PC-3 (cell line): ENCODE results near the gene MACROD2. TPM values are rescaled to one million over a fixed set of nuclear protein-coding genes. Genes with fewer than 3 reads are reported as not detected.

Source experiments
- ATAC-seq: fragments of 200-7000 bp; cut with Tn5 transposase; 2 replicates; pipeline ENCODE4 v1.9.1; 2020; ENCODE audit warnings: mild to moderate bottlenecking, moderate library complexity
- BruUV-seq: library from RNA; stranded (reverse); fragments of 400-500 nt; replicated peaks from 2 replicates; lab custom pipeline; 2021; lab: Mats Ljungman, UMichigan
- CTCF ChIA-PET: fragments of 300-600 bp; sonication (Branson Sonifier 250); formaldehyde crosslinking; loops from one replicate; lab custom pipeline; 2022; ENCODE audit warnings: antibody characterized with exemption; lab: Charles Lee
- POLR2A ChIA-PET: fragments of 300-600 bp; sonication (Branson Sonifier 250); formaldehyde crosslinking; loops from one replicate; lab custom pipeline; 2022; ENCODE audit warnings: antibody characterized with exemption; ENCODE audit not compliant: unreplicated experiment; lab: Charles Lee
- DNase-seq: peaks from one replicate; pipeline ENCODE4 v3.0.0-alpha.2; 2015
- H2AFZ ChIP-seq: fragments of 300-600 bp; sonication (generic); 2 replicates; pipeline ENCODE4 v1.6.0; 2016; ENCODE audit warnings: antibody characterized with exemption, low read length
- H3F3A ChIP-seq: fragments of 300-600 bp; sonication (generic); one replicate; pipeline ENCODE4 v1.6.0; 2017; ENCODE audit warnings: antibody characterized with exemption, low read length, control low read depth, mild to moderate bottlenecking; ENCODE audit not compliant: unreplicated experiment
- H3K27ac ChIP-seq: fragments of 300-600 bp; sonication (generic); 2 replicates; pipeline ENCODE4 v1.5.1; 2016; ENCODE audit warnings: mild to moderate bottlenecking, low read length
- H3K27me3 ChIP-seq: fragments of 300-600 bp; sonication (generic); 2 replicates; pipeline ENCODE4 v1.6.1; 2016; ENCODE audit warnings: low read length, mixed read lengths
- H3K36me3 ChIP-seq: fragments of 300-600 bp; sonication (generic); 2 replicates; pipeline ENCODE4 v1.6.1; 2016; ENCODE audit warnings: low read depth, mixed run types, low read length, mixed read lengths
- H3K4me1 ChIP-seq: fragments of 300-600 bp; sonication (generic); 2 replicates; pipeline ENCODE4 v1.5.1; 2016; ENCODE audit warnings: low read length; ENCODE audit not compliant: insufficient read depth
- H3K4me2 ChIP-seq: fragments of 300-600 bp; sonication (generic); 2 replicates; pipeline ENCODE4 v1.6.0; 2016; ENCODE audit warnings: low read length
- H3K4me3 ChIP-seq: fragments of 300-600 bp; sonication (generic); 2 replicates; pipeline ENCODE4 v1.5.1; 2016; ENCODE audit warnings: mild to moderate bottlenecking, low read length, mixed read lengths
- H3K79me2 ChIP-seq: fragments of 300-600 bp; sonication (generic); 2 replicates; pipeline ENCODE4 v1.6.1; 2017; ENCODE audit warnings: low read length, mixed read lengths
- H3K9ac ChIP-seq: fragments of 300-600 bp; sonication (generic); 2 replicates; pipeline ENCODE4 v1.6.0; 2016; ENCODE audit warnings: mild to moderate bottlenecking, low read length
- H3K9me2 ChIP-seq: fragments of 300-600 bp; sonication (generic); replicated peaks from 2 replicates; pipeline ENCODE4 v1.6.1; 2016; ENCODE audit warnings: mixed run types, low read length, mixed read lengths
- H3K9me3 ChIP-seq: fragments of 300-600 bp; sonication (generic); 2 replicates; pipeline ENCODE4 v1.6.1; 2016; ENCODE audit warnings: low read length, mixed read lengths
- H4K20me1 ChIP-seq: fragments of 300-600 bp; sonication (generic); 2 replicates; pipeline ENCODE4 v1.6.1; 2016; ENCODE audit warnings: low read length, mixed read lengths
- CTCF ChIP-seq: fragments of 300-600 bp; sonication (generic); conservative IDR thresholded peaks from 2 replicates; pipeline ENCODE4 v1.5.1; 2017; ENCODE audit warnings: antibody characterized with exemption, low read depth, mild to moderate bottlenecking, low read length
- EZH2 ChIP-seq: fragments of 300-600 bp; sonication (generic); IDR thresholded peaks from one replicate; pipeline ENCODE4 v1.6.1; 2017; ENCODE audit warnings: antibody characterized with exemption, mild to moderate bottlenecking, low read length; ENCODE audit not compliant: unreplicated experiment
- EZH2phosphoT487 ChIP-seq: fragments of 300-600 bp; sonication (generic); IDR thresholded peaks from 2 replicates; pipeline ENCODE4 v1.6.1; 2018; ENCODE audit warnings: mild to moderate bottlenecking, antibody characterized with exemption, low read length, borderline replicate concordance
- intact Hi-C: fragments of 100-400 bp; cut with micrococcal nuclease; formaldehyde crosslinking; loops from 2 replicates; pipeline ENCODE4 v1.9.0; 2023
- total RNA-seq: library from RNA; depleted of rRNA; stranded (reverse); fragments of >200 nt; gene quantifications from 2 replicates; pipeline ENCODE4 v1.2.3, GENCODE V29; 2014

Gene MACROD2
- total RNA-seq, 1 experiment from 2014 or later, result 3.1 TPM

GRCh38 chr20:16052456-16052855, 2057.1 kb downstream of the MACROD2 start:
- Histone ChIP-seq H3K27ac (no peak overlapping the region), H3K9me3 (no peaks in the 10 kb centered on the region), H3K4me1 (no peaks in the 10 kb centered on the region), H3K9me2 (0 out of 2 replicates have a peak, but pooled peaks cover 5% of the 10 kb centered on the region), H3K79me2 (no peaks in the 10 kb centered on the region), H4K20me1 (no peaks in the 10 kb centered on the region), H3K36me3 (no peaks in the 10 kb centered on the region), H3F3A (no peaks in the 10 kb centered on the region), H3K4me3 (no peak overlapping the region), H2AFZ (no peak overlapping the region), H3K4me2 (no peak overlapping the region), H3K27me3 (no peaks in the 10 kb centered on the region), H3K9ac (no peak overlapping the region)
- ATAC-seq (no peak), DNase-seq (no peak)
- ChIA-PET CTCF (no interaction called here), POLR2A (no interaction called here)
- no TSS peak for BruUV-seq
- TF ChIP-seq CTCF (no peak), EZH2phosphoT487 (no peak), EZH2 (no peak)
- intact Hi-C loops, result no loop called here

DNA sequence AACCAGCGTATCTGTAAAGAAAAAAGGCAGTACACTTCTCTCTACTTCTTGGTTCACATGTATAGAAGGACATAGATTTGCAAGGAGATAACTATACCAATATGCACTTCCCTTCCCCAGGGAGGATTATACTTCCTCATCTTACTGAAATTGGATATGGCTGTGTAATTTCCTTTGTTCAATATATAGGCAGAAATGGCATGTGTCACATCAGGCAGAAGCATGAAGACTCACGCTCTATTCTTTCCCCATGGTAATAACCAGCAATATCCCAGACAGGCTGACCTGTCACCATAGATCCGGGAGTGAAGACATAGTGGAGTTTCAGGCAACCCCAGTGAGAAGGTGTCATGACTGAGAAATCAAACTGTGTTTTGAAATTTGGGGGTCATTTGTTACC, 2059.7 kb downstream of the MACROD2 start:
- no peaks in the 10 kb centered on the region for H3K9me3 ChIP-seq
- no peak overlapping the region for H3K9ac ChIP-seq
- H3F3A ChIP-seq, result no peaks in the 10 kb centered on the region
- H3K27ac ChIP-seq, result no peak overlapping the region
- H3K4me2 ChIP-seq, result no peak overlapping the region
- DNase-seq, result no peak
- no peaks in the 10 kb centered on the region for H3K27me3 ChIP-seq
- POLR2A ChIA-PET, result no interaction called here
- H3K36me3 ChIP-seq, result no peaks in the 10 kb centered on the region
- no peak overlapping the region for H2AFZ ChIP-seq
- peaks cover 2% of the 10 kb centered on the region; the same call in 1 of the 2 replicates for H3K4me1 ChIP-seq
- intact Hi-C loops, result no loop called here
- no peak overlapping the region for H3K4me3 ChIP-seq
- 0 out of 2 replicates have a peak, but pooled peaks cover 5% of the 10 kb centered on the region for H3K9me2 ChIP-seq
- ATAC-seq, result no peak
- CTCF ChIA-PET, result no interaction called here
- BruUV-seq, result no TSS peak
- no peak for TF ChIP-seq EZH2
- TF ChIP-seq CTCF, result no peak
- TF ChIP-seq EZH2phosphoT487, result no peak
- H4K20me1 ChIP-seq, result no peaks in the 10 kb centered on the region
- no peaks in the 10 kb centered on the region for H3K79me2 ChIP-seq

DNA sequence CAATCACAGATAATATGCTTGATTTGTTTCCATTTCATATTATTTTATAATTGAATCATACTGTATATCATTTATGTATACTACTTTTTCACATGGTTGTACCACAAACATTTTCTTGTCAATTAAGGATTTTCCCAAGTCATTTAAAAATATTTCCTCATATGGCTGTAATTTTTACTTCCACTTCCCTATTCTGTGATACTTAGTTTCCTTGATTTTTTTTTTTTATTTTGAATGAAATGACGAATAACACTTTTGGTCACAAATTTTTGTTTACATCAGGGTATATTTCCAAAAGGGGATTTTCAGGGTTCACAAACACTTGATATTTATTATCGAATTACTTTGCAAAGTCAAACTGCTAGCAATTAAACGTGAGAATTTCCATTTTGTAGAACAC, 2062.3 kb downstream of the MACROD2 start:
- POLR2A ChIA-PET, result no interaction called here
- DNase-seq, result no peak
- no peaks in the 10 kb centered on the region for H3K79me2 ChIP-seq
- no peaks in the 10 kb centered on the region for H3K36me3 ChIP-seq
- no peak overlapping the region for H3K9ac ChIP-seq
- intact Hi-C loops, result no loop called here
- H3K4me1 ChIP-seq, result peaks cover 13% of the 10 kb centered on the region
- no peaks in the 10 kb centered on the region for H4K20me1 ChIP-seq
- CTCF ChIA-PET, result no interaction called here
- no TSS peak for BruUV-seq
- H3K4me3 ChIP-seq, result no peak overlapping the region
- no peaks in the 10 kb centered on the region for H3K9me3 ChIP-seq
- TF ChIP-seq EZH2 (no peak), CTCF (no peak), EZH2phosphoT487 (no peak)
- H3K27me3 ChIP-seq, result no peaks in the 10 kb centered on the region
- no peak overlapping the region for H3K4me2 ChIP-seq
- no peaks in the 10 kb centered on the region for H3K9me2 ChIP-seq
- H3F3A ChIP-seq, result no peaks in the 10 kb centered on the region
- H3K27ac ChIP-seq, result no peak overlapping the region
- no peak overlapping the region for H2AFZ ChIP-seq
- ATAC-seq, result no peak
